Activated CD4-positive, alpha-beta memory T cell treated with anti-CD3 and anti-CD28 coated beads for 36 hours (primary cell): Measurements from ENCODE around the gene REEP6. TPM values are rescaled to one million over a fixed set of nuclear protein-coding genes. Genes with fewer than 3 reads are reported as not detected.
"Not testable (repeated sequence)": the region's sequence is repeated elsewhere in the genome, so short reads cannot be mapped to it uniquely, and the experiment has no call there.

Experiments used
- CTCF ChIA-PET: fragments of 350-600 bp; sonication (Branson Sonifier 250); formaldehyde crosslinking; loops from one replicate; lab custom pipeline; 2021; ENCODE audit warnings: antibody characterized with exemption, inconsistent platforms; lab: Charles Lee
- POLR2A ChIA-PET: fragments of 350-600 bp; sonication (Branson Sonifier 250); formaldehyde crosslinking; loops from one replicate; lab custom pipeline; 2021; ENCODE audit warnings: antibody characterized with exemption; lab: Charles Lee
- DNase-seq: peaks from one replicate; pipeline ENCODE4 v3.0.0-alpha.2; 2020
- H3K27ac Mint-ChIP-seq: one replicate; pipeline ENCODE4 v1.8.0; 2021; ENCODE audit warnings: mixed read lengths
- H3K27me3 Mint-ChIP-seq: one replicate; pipeline ENCODE4 v1.8.0; 2021; ENCODE audit warnings: mixed read lengths
- H3K36me3 Mint-ChIP-seq: one replicate; pipeline ENCODE4 v1.8.0; 2021; ENCODE audit warnings: mixed read lengths
- H3K4me1 Mint-ChIP-seq: one replicate; pipeline ENCODE4 v1.8.0; 2021; ENCODE audit warnings: low read depth, mixed read lengths
- H3K4me3 Mint-ChIP-seq: one replicate; pipeline ENCODE4 v1.8.0; 2021; ENCODE audit warnings: mild to moderate bottlenecking, mixed read lengths
- H3K9me3 Mint-ChIP-seq: one replicate; pipeline ENCODE4 v1.8.0; 2021; ENCODE audit warnings: mixed read lengths
- intact Hi-C: fragments of 100-400 bp; cut with micrococcal nuclease; formaldehyde crosslinking; loops from one replicate; pipeline ENCODE4 v1.15.1; 2023
- total RNA-seq, 2 experiments: library from RNA; stranded (reverse); gene quantifications; one replicate each; pipeline ENCODE4 v1.2.3, GENCODE V29; 2021

The REEP6 gene
- total RNA-seq, 2 experiments from 2014 or later = 1.8 to 1.9 TPM

GRCh38 chr19:1526066-1526778, 35.2 kb downstream of the REEP6 start:
- ChIA-PET CTCF (no interaction called here), POLR2A (no interaction called here)
- H3K9me3 Mint-ChIP-seq = no peaks in the 10 kb centered on the region
- no peaks in the 10 kb centered on the region for H3K36me3 Mint-ChIP-seq
- intact Hi-C loops = no loop called here
- H3K4me3 Mint-ChIP-seq = no peak overlapping the region
- peaks cover 7% of the 10 kb centered on the region for H3K4me1 Mint-ChIP-seq
- H3K27ac Mint-ChIP-seq = no peak overlapping the region
- DNase-seq = no peak
- H3K27me3 Mint-ChIP-seq = peaks cover 40% of the 10 kb centered on the region

- no peak overlapping the region for H3K4me3 Mint-ChIP-seq
- intact Hi-C loops = no loop called here
- H3K36me3 Mint-ChIP-seq = no peaks in the 10 kb centered on the region
- H3K4me1 Mint-ChIP-seq = peaks cover 7% of the 10 kb centered on the region
- H3K27me3 Mint-ChIP-seq = peaks cover 42% of the 10 kb centered on the region
- CTCF ChIA-PET = interaction anchor here (0.7 kb wide), 1 partner anchor 310 kb away, joined by 4 read pairs; no protein-coding TSS in a partner anchor
- POLR2A ChIA-PET = no interaction called here
- H3K9me3 Mint-ChIP-seq = no peaks in the 10 kb centered on the region
- DNase-seq = no peak
- H3K27ac Mint-ChIP-seq = no peak overlapping the region
These were observed 36.1 kb downstream of the REEP6 start for GRCh38 chr19:1526979-1527649.

DNA sequence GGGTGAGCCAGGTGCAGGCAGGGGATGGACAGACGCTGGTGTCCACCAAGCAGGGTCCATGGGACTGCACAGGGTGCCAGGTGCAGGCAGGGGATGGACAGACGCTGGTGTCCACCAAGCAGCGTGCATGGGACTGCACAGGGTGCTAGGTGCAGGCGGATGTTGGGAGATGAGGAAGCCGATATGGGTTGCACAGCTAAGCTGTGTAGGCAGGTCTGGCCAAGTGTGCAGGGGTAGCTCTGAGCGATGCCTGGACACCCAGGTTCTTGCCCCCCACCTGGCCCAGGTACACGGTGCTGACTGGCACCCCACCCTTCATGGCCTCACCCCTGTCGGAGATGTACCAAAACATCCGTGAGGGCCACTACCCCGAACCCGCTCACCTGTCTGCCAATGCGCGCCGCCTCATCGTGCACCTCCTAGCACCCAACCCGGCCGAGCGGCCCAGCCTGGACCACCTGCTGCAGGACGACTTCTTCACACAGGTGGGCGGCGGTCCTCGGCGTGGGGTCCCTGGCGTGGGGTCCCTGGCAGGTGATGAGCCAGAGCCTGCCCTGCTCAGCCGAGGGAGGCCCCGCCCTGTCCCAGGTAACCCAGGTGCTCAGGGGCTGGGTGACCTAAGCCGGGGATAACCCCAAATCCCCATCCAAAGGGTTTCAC, 36.8 kb downstream of the REEP6 start:
- POLR2A ChIA-PET = no interaction called here
- CTCF ChIA-PET = interaction anchor here (0.7 kb wide), 1 partner anchor 309 kb away, joined by 4 read pairs; no protein-coding TSS in a partner anchor
- H3K4me1 Mint-ChIP-seq = peaks cover 7% of the 10 kb centered on the region
- H3K4me3 Mint-ChIP-seq = no peak overlapping the region
- H3K27ac Mint-ChIP-seq = no peak overlapping the region
- H3K36me3 Mint-ChIP-seq = no peaks in the 10 kb centered on the region
- intact Hi-C loops = no loop called here
- DNase-seq = no peak
- peaks cover 42% of the 10 kb centered on the region for H3K27me3 Mint-ChIP-seq
- H3K9me3 Mint-ChIP-seq = no peaks in the 10 kb centered on the region

DNA sequence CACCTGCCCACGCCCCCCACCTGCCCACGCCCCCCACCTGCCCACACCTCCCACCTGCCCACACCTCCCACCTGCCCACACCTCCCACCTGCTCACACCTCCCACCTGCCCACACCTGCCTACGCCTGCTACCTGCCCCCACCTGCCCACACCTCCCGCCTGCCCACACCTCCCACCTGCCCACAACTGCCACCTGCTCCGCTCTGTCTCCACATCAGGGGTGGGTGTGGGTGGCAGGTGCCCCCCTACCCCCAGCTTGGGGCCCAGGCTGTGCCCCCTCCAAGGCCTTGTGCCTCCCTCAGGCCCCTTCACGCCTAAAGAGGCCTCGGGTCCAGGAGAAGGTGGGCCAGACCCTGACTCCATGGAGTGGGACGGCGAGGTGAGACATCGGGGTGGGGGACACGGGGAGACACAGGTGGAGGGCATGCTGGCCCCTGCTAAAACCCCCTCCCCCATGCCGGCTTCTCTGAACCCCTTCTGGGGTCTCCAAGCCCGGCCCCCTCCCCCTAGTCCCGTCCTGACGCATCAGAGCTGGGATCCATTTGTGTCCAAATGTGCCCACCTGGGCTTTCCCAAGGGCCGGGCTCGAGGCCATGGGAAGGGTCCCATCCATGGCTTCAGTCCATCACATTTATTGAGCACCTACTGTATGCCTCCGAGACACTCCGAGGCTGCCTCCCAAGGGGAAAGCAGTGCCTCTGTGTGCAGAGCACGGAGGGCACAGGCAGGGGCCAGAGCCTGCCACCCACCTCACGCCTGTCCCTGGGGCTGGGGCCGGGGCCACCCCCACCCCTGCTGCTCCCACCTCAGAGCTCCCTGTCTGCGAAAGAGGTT, 37.8 kb downstream of the REEP6 start:
- Mint-ChIP-seq H3K9me3 (no peaks in the 10 kb centered on the region), H3K4me3 (no peak overlapping the region), H3K4me1 (peaks cover 7% of the 10 kb centered on the region), H3K27me3 (peaks cover 39% of the 10 kb centered on the region), H3K36me3 (no peaks in the 10 kb centered on the region), H3K27ac (no peak overlapping the region)
- ChIA-PET CTCF (no interaction called here), POLR2A (no interaction called here)
- no peak for DNase-seq
- intact Hi-C loops = no loop called here

- Mint-ChIP-seq H3K9me3 (no peaks in the 10 kb centered on the region), H3K4me3 (no peak overlapping the region), H3K27me3 (peaks cover 38% of the 10 kb centered on the region), H3K27ac (no peak overlapping the region), H3K4me1 (peaks cover 5% of the 10 kb centered on the region), H3K36me3 (no peaks in the 10 kb centered on the region)
- CTCF ChIA-PET = no interaction called here
- no peak for DNase-seq
- POLR2A ChIA-PET = no interaction called here
- intact Hi-C loops = no loop called here
These were observed 38.4 kb downstream of the REEP6 start for GRCh38 chr19:1529430-1529816.

GRCh38 chr19:1530856-1531255, 39.9 kb downstream of the REEP6 start:
- CTCF ChIA-PET, H3K9me3 Mint-ChIP-seq, H3K4me3 Mint-ChIP-seq, H3K36me3 Mint-ChIP-seq, H3K4me1 Mint-ChIP-seq, intact Hi-C loops, POLR2A ChIA-PET, DNase-seq, H3K27ac Mint-ChIP-seq: not testable (repeated sequence)
- H3K27me3 Mint-ChIP-seq = peaks cover 28% of the 10 kb centered on the region

- ChIA-PET CTCF (no interaction called here), POLR2A (no interaction called here)
- DNase-seq = no peak
- no peaks in the 10 kb centered on the region for H3K9me3 Mint-ChIP-seq
- no peak overlapping the region for H3K27ac Mint-ChIP-seq
- H3K4me3 Mint-ChIP-seq = no peak overlapping the region
- intact Hi-C loops = no loop called here
- no peaks in the 10 kb centered on the region for H3K36me3 Mint-ChIP-seq
- peaks cover 22% of the 10 kb centered on the region for H3K27me3 Mint-ChIP-seq
- no peaks in the 10 kb centered on the region for H3K4me1 Mint-ChIP-seq
These were observed 40.6 kb downstream of the REEP6 start for GRCh38 chr19:1531587-1531986.

- H3K9me3 Mint-ChIP-seq = no peaks in the 10 kb centered on the region
- no peak overlapping the region for H3K27ac Mint-ChIP-seq
- no peaks in the 10 kb centered on the region for H3K36me3 Mint-ChIP-seq
- intact Hi-C loops = no loop called here
- no peaks in the 10 kb centered on the region for H3K4me1 Mint-ChIP-seq
- H3K27me3 Mint-ChIP-seq = peaks cover 21% of the 10 kb centered on the region
- POLR2A ChIA-PET = no interaction called here
- CTCF ChIA-PET = no interaction called here
- no peak overlapping the region for H3K4me3 Mint-ChIP-seq
- DNase-seq = no peak
These were observed 41.0 kb downstream of the REEP6 start for GRCh38 chr19:1532003-1532402.

DNA sequence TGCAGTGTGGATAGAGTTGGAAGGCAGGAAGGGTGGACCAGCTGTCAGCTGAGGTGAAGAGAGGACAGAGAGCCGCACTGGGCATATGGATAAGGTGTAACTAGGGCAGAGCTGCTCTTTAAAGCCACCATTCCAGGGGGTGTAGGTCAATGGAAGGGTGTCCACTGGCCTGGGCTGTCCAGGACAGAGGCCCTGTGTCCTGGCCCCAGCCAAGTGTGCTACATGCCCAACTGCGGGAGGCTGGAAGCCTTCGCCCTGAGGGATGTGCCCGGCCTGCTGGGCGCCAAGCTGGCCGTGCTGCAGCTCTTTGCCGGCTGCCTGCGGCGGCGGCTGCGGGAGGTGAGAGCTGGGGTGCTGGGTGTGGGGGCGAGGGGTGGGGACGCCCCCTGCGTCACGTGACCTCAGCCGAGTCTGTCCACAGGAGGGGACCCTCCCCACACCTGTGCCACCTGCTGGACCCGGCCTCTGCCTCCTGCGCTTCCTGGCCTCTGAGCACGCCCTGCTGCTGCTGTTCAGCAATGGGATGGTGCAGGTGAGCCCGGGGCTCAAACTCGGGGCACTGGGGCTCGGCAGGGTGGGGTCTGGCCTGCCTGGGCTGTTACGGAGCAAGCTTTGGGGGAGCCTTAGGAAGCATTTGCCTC, 42.6 kb downstream of the REEP6 start:
- Mint-ChIP-seq H3K4me3 (no peak overlapping the region), H3K36me3 (no peaks in the 10 kb centered on the region), H3K27me3 (peaks cover 17% of the 10 kb centered on the region), H3K4me1 (no peaks in the 10 kb centered on the region), H3K27ac (no peak overlapping the region), H3K9me3 (no peaks in the 10 kb centered on the region)
- no peak for DNase-seq
- CTCF ChIA-PET = no interaction called here
- POLR2A ChIA-PET = no interaction called here
- intact Hi-C loops = no loop called here

DNA sequence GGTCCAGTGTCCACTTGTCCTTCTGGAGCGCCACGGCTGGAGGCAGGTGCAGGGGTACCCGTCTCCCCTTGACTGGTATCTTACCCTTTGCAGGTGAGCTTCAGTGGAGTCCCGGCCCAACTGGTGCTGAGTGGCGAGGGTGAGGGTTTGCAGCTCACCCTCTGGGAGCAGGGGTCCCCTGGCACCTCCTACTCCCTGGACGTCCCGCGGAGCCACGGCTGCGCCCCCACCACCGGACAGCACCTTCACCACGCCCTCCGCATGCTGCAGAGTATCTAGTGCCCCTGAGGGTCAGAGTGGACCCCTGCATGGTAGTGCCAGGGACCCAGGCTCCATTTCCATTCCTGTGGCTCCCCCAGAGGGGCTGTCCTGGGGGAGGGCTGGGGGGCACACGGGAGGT, 44.0 kb downstream of the REEP6 start:
- no peaks in the 10 kb centered on the region for H3K4me1 Mint-ChIP-seq
- DNase-seq = no peak
- CTCF ChIA-PET = no interaction called here
- H3K4me3 Mint-ChIP-seq = no peak overlapping the region
- peaks cover 16% of the 10 kb centered on the region for H3K27me3 Mint-ChIP-seq
- intact Hi-C loops = no loop called here
- no peaks in the 10 kb centered on the region for H3K9me3 Mint-ChIP-seq
- POLR2A ChIA-PET = no interaction called here
- no peak overlapping the region for H3K27ac Mint-ChIP-seq
- H3K36me3 Mint-ChIP-seq = no peaks in the 10 kb centered on the region

GRCh38 chr19:1535699-1536098, 44.7 kb downstream of the REEP6 start:
- H3K9me3 Mint-ChIP-seq, H3K4me1 Mint-ChIP-seq, H3K36me3 Mint-ChIP-seq, POLR2A ChIA-PET, H3K4me3 Mint-ChIP-seq, intact Hi-C loops, DNase-seq, H3K27ac Mint-ChIP-seq, CTCF ChIA-PET: not testable (repeated sequence)
- H3K27me3 Mint-ChIP-seq = peaks cover 19% of the 10 kb centered on the region
